ENCODE measurements around the gene SCYL1.

GRCh38 chr11:65504674-65505465 lies 20.0 kb upstream of the SCYL1 start:
- TF ChIP-seq CTCF (IDR thresholded peaks at IDR 0.05; ENCODE audit: borderline replicate concordance, extremely low read depth, low read length, poor library complexity, severe bottlenecking) (no peak), EZH2 (IDR thresholded peaks at IDR 0.05; ENCODE audit: borderline replicate concordance, low read depth, low read length, severe bottlenecking) (no peak)
